Adrenal gland (tissue), 5 donors: Measurements from ENCODE around the gene PTPN20.

ENCODE experiments used
- CTCF ChIP-seq, 6 experiments: fragments of 450-650 bp in 4 of 6; fragments of 200-600 bp in 2 of 6; sonication (generic) in 1 of 6; IDR thresholded peaks; 1 replicate in 5 of 6; 2 replicates in 1 of 6; pipeline versions ENCODE4 v1.5.1 to v1.8.0; 2016 to 2021; ENCODE audit warnings: antibody characterized with exemption in 6 of 6, mild to moderate bottlenecking in 2 of 6, moderate library complexity in 1 of 6
- POLR2A ChIP-seq, 2 donors: fragments of 450-650 bp; IDR thresholded peaks; one replicate each; pipeline ENCODE4 v1.6.1; 2017; ENCODE audit warnings: antibody characterized with exemption in 2 of 2, mild to moderate bottlenecking in 2 of 2, moderate library complexity in 1 of 2
- donor health status: DM: no; HTN: no; CAD: no.

- TF ChIP-seq POLR2A (IDR thresholded peaks at IDR 0.05): no peak
- TF ChIP-seq CTCF (IDR thresholded peaks at IDR 0.05): peak; percentile 77 to 88 (median 82)
Measured at GRCh38 chr10:47047577-47048525, 136.6 kb downstream of the PTPN20 start.
